ENCODE data around the gene CEP162.
"Not testable (repeated sequence)": the region's sequence is repeated elsewhere in the genome, so short reads cannot be mapped to it uniquely, and the experiment has no call there.

CEP162 gene

GRCh38 chr6:84227434-84228197 is at the start of gene CEP162:
Gene CEP162 (minus strand): TSS chr6:84227643. CDS start chr6:84226393, 1,250 bp downstream.
- DNase-seq, result peak; percentile 89

GRCh38 chr6:84274856-84275255 is 47.4 kb upstream of the CEP162 start:
- no peak for DNase-seq

GRCh38 chr6:84273048-84273809 is 45.8 kb upstream of the CEP162 start:
- no peak for DNase-seq

GRCh38 chr6:84272298-84272697 is 44.9 kb upstream of the CEP162 start:
- DNase-seq, result no peak

- DNase-seq, result no peak
Observed at GRCh38 chr6:84271061-84271716, 43.7 kb upstream of the CEP162 start.

- no peak for DNase-seq
Observed at GRCh38 chr6:84269947-84270733, 42.7 kb upstream of the CEP162 start.

GRCh38 chr6:84268781-84269180 is 41.3 kb upstream of the CEP162 start:
- no peak for DNase-seq

GRCh38 chr6:84263557-84263956 is 36.1 kb upstream of the CEP162 start:
- DNase-seq, result no peak

- DNase-seq, result no peak
Observed at GRCh38 chr6:84260926-84261325, 33.5 kb upstream of the CEP162 start.

GRCh38 chr6:84260196-84260595 is 32.8 kb upstream of the CEP162 start:
- DNase-seq, result no peak

- DNase-seq, result no peak
Observed at GRCh38 chr6:84258866-84259265, 31.4 kb upstream of the CEP162 start.

- DNase-seq, result no peak
Observed at GRCh38 chr6:84258268-84258667, 30.8 kb upstream of the CEP162 start.

- no peak for DNase-seq
Observed at GRCh38 chr6:84255641-84256040, 28.2 kb upstream of the CEP162 start.

- no peak for DNase-seq
Observed at GRCh38 chr6:84253380-84253779, 25.9 kb upstream of the CEP162 start.

- DNase-seq, result no peak
Observed at GRCh38 chr6:84251891-84252539, 24.6 kb upstream of the CEP162 start.

- DNase-seq, result no peak
Observed at GRCh38 chr6:84249724-84250123, 22.3 kb upstream of the CEP162 start.

- DNase-seq, result not testable (repeated sequence)
Observed at GRCh38 chr6:84244416-84245081, 17.1 kb upstream of the CEP162 start.

GRCh38 chr6:84243240-84243639 is 15.8 kb upstream of the CEP162 start:
- DNase-seq, result no peak

- no peak for DNase-seq
Observed at GRCh38 chr6:84242265-84242664, 14.8 kb upstream of the CEP162 start.

- no peak for DNase-seq
Observed at GRCh38 chr6:84228198-84228543, 728 bp upstream of the CEP162 start.

GRCh38 chr6:84227044-84227433 is 404 bp downstream of the CEP162 start:
- no peak for DNase-seq

GRCh38 chr6:84224251-84224650 is 3.2 kb downstream of the CEP162 start:
- DNase-seq, result no peak

Measured in activated T-cell treated with anti-CD3 and anti-CD28 coated beads, Interleukin-2, amount 50 U/mL, for 1 hour (primary cell).